Osteoblast (primary cell): ENCODE data around the gene ELOVL2. TPM values are rescaled to one million over a fixed set of nuclear protein-coding genes. Genes with fewer than 3 reads are reported as not detected.

Source experiments
- DNase-seq: peaks from one replicate; pipeline ENCODE4 v3.0.0; 2011; ENCODE audit warnings: low spot score, mixed read lengths; ENCODE audit not compliant: insufficient read length; ENCODE audit errors: missing footprints
- H2AFZ ChIP-seq: 2 replicates; pipeline ENCODE4 v1.6.0; 2011; ENCODE audit warnings: mild to moderate bottlenecking, low read length
- H3K27ac ChIP-seq: 2 replicates; pipeline ENCODE4 v1.5.1; 2011; ENCODE audit warnings: mild to moderate bottlenecking, low read depth, low read length, moderate library complexity
- H3K27me3 ChIP-seq: 2 replicates; pipeline ENCODE4 v1.6.0; 2012; ENCODE audit warnings: mild to moderate bottlenecking, control low read depth, inconsistent platforms, low read length, moderate library complexity; ENCODE audit not compliant: insufficient read depth
- H3K36me3 ChIP-seq: 2 replicates; pipeline ENCODE4 v1.5.1; 2011; ENCODE audit warnings: mild to moderate bottlenecking, low read length, control low read depth, moderate library complexity; ENCODE audit not compliant: insufficient read depth
- H3K4me1 ChIP-seq: 2 replicates; pipeline ENCODE4 v1.5.1; 2011; ENCODE audit warnings: mild to moderate bottlenecking, low read length, control low read depth, moderate library complexity; ENCODE audit not compliant: insufficient read depth
- H3K4me2 ChIP-seq: 2 replicates; pipeline ENCODE4 v1.6.0; 2011; ENCODE audit warnings: mild to moderate bottlenecking, low read length; ENCODE audit not compliant: insufficient read depth
- H3K4me3 ChIP-seq: fragments of 200-600 bp; sonication (generic); 3 replicates; pipeline ENCODE4 v1.5.1; 2012; ENCODE audit warnings: mild to moderate bottlenecking, low read length, inconsistent platforms; ENCODE audit not compliant: insufficient read depth
- H3K79me2 ChIP-seq: 2 replicates; pipeline ENCODE4 v1.6.0; 2012; ENCODE audit warnings: mild to moderate bottlenecking, low read length, control low read depth, inconsistent platforms; ENCODE audit not compliant: insufficient read depth
- H3K9me3 ChIP-seq: 2 replicates; pipeline ENCODE4 v1.5.1; 2011; ENCODE audit warnings: low read depth, low read length, control low read depth
- H4K20me1 ChIP-seq: 2 replicates; pipeline ENCODE4 v1.6.0; 2012; ENCODE audit warnings: mild to moderate bottlenecking, low read length, control low read depth; ENCODE audit not compliant: insufficient read depth
- CTCF ChIP-seq: IDR thresholded peaks from 2 replicates; pipeline ENCODE4 v1.5.1; 2011; ENCODE audit warnings: mild to moderate bottlenecking, low read depth, low read length, moderate library complexity; ENCODE audit errors: extremely low read depth
- total RNA-seq: library from RNA; depleted of rRNA; stranded (reverse); fragments of >200 nt; gene quantifications from 2 replicates; pipeline ENCODE4 v1.2.3, GENCODE V29; 2012

Gene ELOVL2
- total RNA-seq, 1 donor: under 0.01 TPM

DNA sequence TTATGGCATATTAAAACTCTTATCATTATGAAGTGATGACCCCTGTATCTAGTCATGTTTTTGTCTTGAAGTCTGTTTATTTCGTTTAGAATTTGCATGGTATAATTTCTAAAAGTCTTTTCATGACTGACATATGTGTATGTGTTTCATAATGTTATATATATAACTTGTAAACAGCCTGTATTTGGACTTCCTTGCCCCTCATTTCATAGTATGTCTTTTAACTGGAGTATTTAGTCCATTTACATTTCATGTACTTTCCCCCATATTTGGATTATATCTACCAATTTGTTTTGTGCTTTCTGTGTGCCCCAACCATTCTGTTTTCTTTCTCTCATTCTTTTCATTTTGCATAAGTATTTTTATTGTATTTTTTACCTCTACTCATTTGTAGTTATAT is 98.3 kb downstream of the ELOVL2 start:
- TF ChIP-seq CTCF: no peak
- Histone ChIP-seq H3K4me3 (no peak overlapping the region), H2AFZ (no peak overlapping the region), H3K79me2 (no peaks in the 10 kb centered on the region), H3K4me2 (no peak overlapping the region), H3K27ac (no peak overlapping the region), H3K9me3 (no peaks in the 10 kb centered on the region), H3K27me3 (no peaks in the 10 kb centered on the region), H3K36me3 (no peaks in the 10 kb centered on the region), H3K4me1 (no peaks in the 10 kb centered on the region), H4K20me1 (no peaks in the 10 kb centered on the region)
- no peak for DNase-seq

DNA sequence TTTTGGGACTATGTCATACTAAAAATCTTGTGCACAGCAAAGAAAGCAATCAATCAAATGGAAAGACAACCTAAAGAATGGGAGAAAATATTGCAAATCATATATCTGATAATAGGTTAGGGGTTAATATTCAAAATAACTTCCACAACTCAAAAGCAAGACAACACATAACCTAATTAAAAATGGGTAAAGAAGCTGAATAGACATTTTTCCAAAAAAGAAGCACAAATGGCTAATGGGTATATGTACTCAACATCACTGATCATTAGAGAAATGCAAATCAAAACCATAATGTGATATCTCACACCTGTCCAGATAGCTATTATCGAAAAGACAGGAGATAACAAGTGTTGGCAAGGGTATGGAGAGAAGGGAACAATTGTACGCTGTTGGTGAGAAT is 104.3 kb downstream of the ELOVL2 start:
- no peak overlapping the region for H3K4me3 ChIP-seq
- H3K36me3 ChIP-seq: no peaks in the 10 kb centered on the region
- no peak overlapping the region for H2AFZ ChIP-seq
- no peak overlapping the region for H3K27ac ChIP-seq
- H3K4me2 ChIP-seq: no peak overlapping the region
- TF ChIP-seq CTCF: no peak
- no peaks in the 10 kb centered on the region for H3K9me3 ChIP-seq
- no peak for DNase-seq
- no peaks in the 10 kb centered on the region for H4K20me1 ChIP-seq
- no peaks in the 10 kb centered on the region for H3K79me2 ChIP-seq
- H3K27me3 ChIP-seq: peaks cover 3% of the 10 kb centered on the region
- H3K4me1 ChIP-seq: no peaks in the 10 kb centered on the region

GRCh38 chr6:10933126-10933525 is 111.0 kb downstream of the ELOVL2 start:
- Histone ChIP-seq H3K4me3 (no peak overlapping the region), H3K4me2 (no peak overlapping the region), H3K27ac (no peak overlapping the region), H2AFZ (no peak overlapping the region), H3K9me3 (no peaks in the 10 kb centered on the region), H4K20me1 (no peaks in the 10 kb centered on the region), H3K36me3 (no peaks in the 10 kb centered on the region), H3K27me3 (peaks cover 3% of the 10 kb centered on the region), H3K4me1 (no peaks in the 10 kb centered on the region), H3K79me2 (no peaks in the 10 kb centered on the region)
- TF ChIP-seq CTCF: no peak
- DNase-seq: no peak

Other genes starting within 250 kb of the ELOVL2 start
- gene MAK, start 205.8 kb downstream of the ELOVL2 start, total RNA-seq: under 0.01 TPM in 1 of 2 replicates, not detected in the other
- not detected in 2 replicates for gene GCM2, start 162.3 kb downstream of the ELOVL2 start, total RNA-seq
- 0.36 TPM in 1 of 2 replicates, not detected in the other for gene SYCP2L, start 157.3 kb downstream of the ELOVL2 start, total RNA-seq
- 8.0 and 8.3 TPM in 2 replicates for gene SMIM13, start 49.5 kb upstream of the ELOVL2 start, total RNA-seq
- gene ERVFRD-1, start 67.4 kb upstream of the ELOVL2 start, total RNA-seq: not detected in 2 replicates
- 23.0 and 32.9 TPM in 2 replicates for gene NEDD9, start 188.4 kb upstream of the ELOVL2 start, total RNA-seq